Aorta (tissue), 5 donors: ENCODE measurements around the gene FTO. TPM values are rescaled to one million over a fixed set of nuclear protein-coding genes. Genes with fewer than 3 reads are reported as not detected.

Experiments
- ATAC-seq: fragments of 200-7000 bp; cut with Tn5 transposase; one replicate; pipeline ENCODE4 v1.9.1; 2022; ENCODE audit warnings: moderate library complexity; ENCODE audit not compliant: low FRiP score
- DNase-seq, 2 donors: peaks; one replicate each; pipeline ENCODE4 v3.0.0-alpha.2; 2020
- H3K27ac ChIP-seq, 2 donors: one replicate each; pipeline ENCODE4 v1.5.1; 2013; ENCODE audit warnings: low read length in 2 of 2, mild to moderate bottlenecking in 2 of 2, moderate library complexity in 2 of 2, control low read depth in 1 of 2, inconsistent platforms in 1 of 2, low read depth in 1 of 2
- H3K27me3 ChIP-seq, 2 donors: one replicate each; pipeline ENCODE4 v1.6.1; 2013; ENCODE audit warnings: control low read depth in 1 of 2, low read length in 1 of 2, mild to moderate bottlenecking in 1 of 2, moderate library complexity in 1 of 2; ENCODE audit not compliant: insufficient read depth in 2 of 2, control insufficient read depth in 1 of 2
- H3K36me3 ChIP-seq, 2 donors: one replicate each; pipeline ENCODE4 v1.6.1; 2013; ENCODE audit warnings: control low read depth in 1 of 2, low read length in 1 of 2, mild to moderate bottlenecking in 1 of 2; ENCODE audit not compliant: insufficient read depth in 2 of 2, control insufficient read depth in 1 of 2
- H3K4me1 ChIP-seq, 2 donors: one replicate each; pipeline ENCODE4 v1.6.1; 2013; ENCODE audit warnings: low read length in 2 of 2, control low read depth in 1 of 2, mild to moderate bottlenecking in 1 of 2, moderate library complexity in 1 of 2; ENCODE audit not compliant: insufficient read depth in 2 of 2, control insufficient read depth in 1 of 2
- H3K4me3 ChIP-seq, 2 donors: one replicate each; pipeline ENCODE4 v1.5.1; 2013; ENCODE audit warnings: low read length in 2 of 2, control low read depth in 1 of 2, mild to moderate bottlenecking in 1 of 2
- H3K9me3 ChIP-seq: one replicate; pipeline ENCODE4 v1.6.1; 2013; ENCODE audit warnings: mild to moderate bottlenecking, low read length; ENCODE audit not compliant: control insufficient read depth
- WGBS, 2 donors: extraction: QIAGEN DNeasy Blood & Tissue Kit; methylation state at CpG; one replicate each; pipeline ENCODE4 v1.1.7; 2013; 5-methylcytosine and 5-hydroxymethylcytosine counted together
- intact Hi-C, 2 donors: fragments of 100-400 bp; cut with DNase I; formaldehyde crosslinking; loops; one replicate each; pipeline versions ENCODE4 v1.14.2 to v1.15.0; 2022
- polyA plus RNA-seq, 2 donors: library from polyadenylated mRNA; stranded (reverse); fragments of 200-250 nt; gene quantifications; one replicate each; pipeline ENCODE4 v1.2.3, GENCODE V29; 2013
- total RNA-seq, 2 donors: library from RNA; stranded (reverse); fragmentation: NEBNext Ultra II Directional; extraction: Animal tissue kit (Norgen Biotek cat#: 25700); gene quantifications; one replicate each; pipeline ENCODE4 v1.2.1, GENCODE V29; 2021
- donor health status: healthy with polysubstance abuse.
- donor health status: Bipolar disorder and iron deficiency.
- donor health status: DM: no; HTN: no; CAD: no.
- donor health status: DM: no; HTN: no; CAD: no.
- donor health status: DM: yes; HTN: yes; CAD: no.

FTO gene
- total and polyA plus RNA-seq, 4 donors: 17.9 to 97.7 (median 55.6) TPM

GRCh38 chr16:53891409-53892139, 187.6 kb downstream of the FTO start:
- Histone ChIP-seq H3K9me3 (no peaks in the 10 kb centered on the region), H3K27me3 (no peaks in the 10 kb centered on the region), H3K36me3 (peaks cover 0 to 2% of the 10 kb centered on the region in 2 donors), H3K4me3 (no peak overlapping the region), H3K27ac (no peak overlapping the region), H3K4me1 (no peaks in the 10 kb centered on the region)
- DNase-seq (no peak), ATAC-seq (no peak)
- intact Hi-C loops: loop anchor here (10.0 kb wide), 2 partner anchors 117 to 1033 kb away; no protein-coding TSS in a partner anchor
- 76 to 80% methylated on average over 9 of the region's 9 CpGs for WGBS, 2 donors

- Histone ChIP-seq H3K9me3 (no peaks in the 10 kb centered on the region), H3K27ac (no peak overlapping the region), H3K27me3 (no peaks in the 10 kb centered on the region), H3K4me3 (no peak overlapping the region), H3K4me1 (no peaks in the 10 kb centered on the region), H3K36me3 (peaks cover 0 to 2% of the 10 kb centered on the region in 2 donors)
- ATAC-seq (peak; percentile 67), DNase-seq (no peak)
- intact Hi-C loops: loop anchor here (10.0 kb wide), 2 partner anchors 117 to 1033 kb away; no protein-coding TSS in a partner anchor
- 3 to 4% methylated on average over 3 of the region's 3 CpGs for WGBS, 2 donors
Measured at GRCh38 chr16:53892155-53892554, 188.2 kb downstream of the FTO start.

GRCh38 chr16:53893731-53894435, 189.9 kb downstream of the FTO start:
- no peaks in the 10 kb centered on the region for H3K9me3 ChIP-seq
- H3K36me3 ChIP-seq: peaks cover 0 to 2% of the 10 kb centered on the region in 2 donors
- H3K27ac ChIP-seq: no peak overlapping the region
- H3K4me3 ChIP-seq: no peak overlapping the region
- intact Hi-C loops: loop anchor here (10.0 kb wide), 2 partner anchors 119 to 1031 kb away; no protein-coding TSS in a partner anchor
- no peak for ATAC-seq
- H3K27me3 ChIP-seq: no peaks in the 10 kb centered on the region
- 24 to 26% methylated on average over 5 of the region's 5 CpGs for WGBS, 2 donors
- H3K4me1 ChIP-seq: no peaks in the 10 kb centered on the region
- peak in 1 of 2 donors; percentile 58 for DNase-seq

- Histone ChIP-seq H3K4me3 (no peak overlapping the region), H3K9me3 (no peaks in the 10 kb centered on the region), H3K36me3 (no peaks in the 10 kb centered on the region), H3K4me1 (no peaks in the 10 kb centered on the region), H3K27me3 (no peaks in the 10 kb centered on the region), H3K27ac (no peak overlapping the region)
- intact Hi-C loops: loop anchor here (10.0 kb wide), 2 partner anchors 120 to 1030 kb away; no protein-coding TSS in a partner anchor
- ATAC-seq (no peak), DNase-seq (no peak)
- 81 to 85% methylated on average over 3 of the region's 3 CpGs for WGBS, 2 donors
Measured at GRCh38 chr16:53894686-53895085, 190.7 kb downstream of the FTO start.

DNA sequence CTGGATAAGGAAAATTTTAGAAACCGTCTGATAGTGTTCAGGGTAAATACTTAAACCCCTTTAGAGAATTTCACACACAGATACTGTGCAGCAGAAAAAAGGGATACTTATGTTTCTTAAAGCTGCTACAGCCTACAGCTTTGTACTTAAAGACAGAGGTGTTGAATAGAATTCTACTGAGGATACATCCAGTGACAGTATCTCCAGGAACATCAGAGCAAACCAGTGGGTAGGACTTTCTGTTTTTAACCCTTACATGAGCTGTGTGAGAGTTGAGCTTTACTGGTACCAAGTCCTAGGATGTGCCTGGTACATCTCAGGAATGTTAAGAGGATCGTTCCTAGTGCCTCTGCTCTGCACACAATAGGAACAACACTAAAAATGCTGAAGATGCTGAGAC, 191.5 kb downstream of the FTO start:
- Histone ChIP-seq H3K27ac (no peak overlapping the region), H3K36me3 (no peaks in the 10 kb centered on the region), H3K4me1 (no peaks in the 10 kb centered on the region), H3K27me3 (no peaks in the 10 kb centered on the region), H3K9me3 (no peaks in the 10 kb centered on the region), H3K4me3 (no peak overlapping the region)
- intact Hi-C loops: loop anchor here (10.0 kb wide), 2 partner anchors 121 to 1029 kb away; no protein-coding TSS in a partner anchor
- DNase-seq (no peak), ATAC-seq (no peak)
- WGBS, 2 donors: 55 to 65% methylated on average over 2 of the region's 2 CpGs

DNA sequence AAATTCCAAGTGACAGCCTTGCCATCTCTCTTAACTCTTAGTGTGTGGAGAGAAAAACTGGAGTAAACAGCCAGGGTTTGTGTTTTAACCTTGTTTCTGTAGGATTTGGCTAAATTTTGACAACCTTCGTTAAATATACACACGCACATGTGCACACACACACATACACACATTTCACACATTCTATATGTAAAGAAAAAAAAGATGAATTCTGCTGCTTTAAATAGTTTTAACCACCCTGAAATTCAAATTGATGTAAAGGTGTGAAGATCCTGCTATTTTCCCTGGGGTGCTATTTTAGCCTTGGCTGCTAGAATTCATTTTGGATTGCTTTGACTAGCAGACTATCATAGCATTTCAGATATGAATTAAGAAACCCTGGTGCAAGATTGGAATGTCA, 191.9 kb downstream of the FTO start:
- DNase-seq: no peak
- Histone ChIP-seq H3K9me3 (no peaks in the 10 kb centered on the region), H3K4me1 (no peaks in the 10 kb centered on the region), H3K27ac (no peak overlapping the region), H3K36me3 (no peaks in the 10 kb centered on the region), H3K27me3 (no peaks in the 10 kb centered on the region), H3K4me3 (no peak overlapping the region)
- no peak for ATAC-seq
- intact Hi-C loops: loop anchor here (10.0 kb wide), 2 partner anchors 121 to 1029 kb away; no protein-coding TSS in a partner anchor
- 96 to 97% methylated on average over 2 of the region's 2 CpGs for WGBS, 2 donors

DNA sequence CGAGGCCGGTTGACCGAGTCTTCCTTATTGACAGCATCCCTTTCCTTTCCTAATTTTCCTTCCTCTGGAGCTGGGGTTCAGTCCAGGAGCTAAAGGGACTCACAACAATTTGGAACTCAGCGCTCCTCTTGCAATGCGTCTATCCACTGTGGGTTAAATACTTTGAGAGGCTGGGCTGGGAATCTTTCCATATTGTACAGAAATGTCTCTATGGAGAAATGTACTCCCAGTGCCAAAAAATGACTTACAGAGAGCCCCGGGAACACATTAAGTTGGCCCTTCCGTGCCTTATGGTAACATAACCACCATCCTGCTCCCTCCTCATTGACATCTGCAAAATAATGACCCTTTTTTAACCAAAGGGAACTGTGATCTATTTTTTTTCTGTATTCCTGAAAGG, 192.8 kb downstream of the FTO start:
- DNase-seq (no peak), ATAC-seq (no peak)
- Histone ChIP-seq H3K4me1 (no peaks in the 10 kb centered on the region), H3K27me3 (no peaks in the 10 kb centered on the region), H3K9me3 (no peaks in the 10 kb centered on the region), H3K36me3 (no peaks in the 10 kb centered on the region), H3K4me3 (no peak overlapping the region), H3K27ac (no peak overlapping the region)
- 71 to 73% methylated on average over 7 of the region's 7 CpGs for WGBS, 2 donors
- intact Hi-C loops: loop anchor here (10.0 kb wide), 2 partner anchors 122 to 1028 kb away; no protein-coding TSS in a partner anchor

GRCh38 chr16:53898993-53899392, 195.0 kb downstream of the FTO start:
- WGBS, 2 donors: 10 to 26% methylated on average over 1 of the region's 1 CpG
- intact Hi-C loops: loop anchor here (10.0 kb wide), 2 partner anchors 124 to 1026 kb away; no protein-coding TSS in a partner anchor
- no peaks in the 10 kb centered on the region for H3K27me3 ChIP-seq

More at GRCh38 chr16:53898993-53899392, 195.0 kb downstream of the FTO start:
- H3K27ac ChIP-seq: no peak overlapping the region
- ATAC-seq (peak; percentile 46), DNase-seq (no peak)
- H3K4me3 ChIP-seq: no peak overlapping the region
- H3K9me3 ChIP-seq: no peaks in the 10 kb centered on the region
- no peaks in the 10 kb centered on the region for H3K36me3 ChIP-seq
- H3K4me1 ChIP-seq: no peaks in the 10 kb centered on the region
